HL-60/S4 (cell line): Measurements from ENCODE around the gene TBC1D22A.
"Not testable (repeated sequence)": the region's sequence is repeated elsewhere in the genome, so short reads cannot be mapped to it uniquely, and the experiment has no call there.

Experiments
- in situ Hi-C: fragments of 300-500 bp; cut with MboI; formaldehyde crosslinking; loops from 2 replicates; pipeline ENCODE4 v1.14.3; 2022; ENCODE audit warnings: low sequenced_read_pairs

Gene TBC1D22A

DNA sequence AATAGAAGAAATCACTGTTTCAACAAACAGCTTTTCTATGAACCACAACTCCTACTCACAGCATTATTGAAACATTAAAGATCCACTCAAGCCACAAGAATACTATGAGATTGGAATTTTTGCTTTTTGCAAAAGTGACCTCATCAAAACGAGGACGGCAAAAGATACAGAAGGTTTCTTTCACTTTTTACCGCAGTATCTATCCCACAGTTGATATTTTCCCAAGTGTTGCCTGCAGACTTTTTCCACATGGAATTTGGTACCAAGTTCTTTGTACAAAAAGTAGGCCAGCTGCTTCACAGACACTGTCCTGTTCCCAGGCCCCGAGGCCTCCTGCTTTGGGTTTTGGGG lies 204.0 kb downstream of the TBC1D22A start:
- in situ Hi-C loops, result no loop called here

GRCh38 chr22:46966846-46967245 lies 204.4 kb downstream of the TBC1D22A start:
- in situ Hi-C loops, result no loop called here

DNA sequence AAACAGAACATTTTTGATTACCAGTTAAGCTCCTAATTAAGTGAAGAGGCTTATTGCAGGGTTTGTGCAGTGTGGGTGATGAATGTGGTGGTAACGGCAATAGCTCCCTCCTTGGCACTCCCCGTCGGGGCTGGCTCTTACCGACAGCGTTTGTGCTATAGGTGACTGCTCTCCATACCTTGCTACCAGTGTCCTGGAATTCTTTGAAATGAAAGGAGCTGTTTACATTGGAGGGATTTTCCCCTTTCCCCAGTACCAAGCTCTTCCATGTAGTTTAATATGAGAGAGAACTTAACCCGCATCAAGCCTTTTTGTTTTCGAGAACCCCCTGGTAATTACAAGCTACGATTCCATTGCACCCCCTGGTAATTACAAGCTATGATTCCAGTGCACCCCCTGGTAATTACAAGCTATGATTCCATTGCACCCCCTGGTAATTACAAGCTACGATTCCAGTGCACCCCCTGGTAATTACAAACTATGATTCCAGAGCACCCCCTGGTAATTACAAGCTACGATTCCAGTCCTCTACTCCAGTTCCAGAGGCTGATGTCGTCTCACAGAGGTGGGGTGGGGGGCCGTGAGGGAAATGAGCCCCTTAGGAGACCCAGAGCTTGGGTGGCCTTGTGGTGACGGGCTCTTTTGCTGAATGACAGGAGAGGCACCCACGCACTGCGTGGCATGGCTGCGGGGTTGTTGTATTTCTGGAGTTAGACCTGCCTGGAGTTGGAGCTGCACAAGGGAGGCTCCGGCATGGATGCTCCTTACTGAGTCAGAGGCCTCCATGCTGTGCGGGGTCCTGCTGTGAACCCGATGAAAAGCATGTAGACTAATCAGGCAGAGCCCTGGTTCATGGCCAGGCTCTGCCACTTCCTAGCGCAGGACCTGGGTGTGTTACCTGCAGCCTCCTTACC lies 205.3 kb downstream of the TBC1D22A start:
- in situ Hi-C loops, result no loop called here

DNA sequence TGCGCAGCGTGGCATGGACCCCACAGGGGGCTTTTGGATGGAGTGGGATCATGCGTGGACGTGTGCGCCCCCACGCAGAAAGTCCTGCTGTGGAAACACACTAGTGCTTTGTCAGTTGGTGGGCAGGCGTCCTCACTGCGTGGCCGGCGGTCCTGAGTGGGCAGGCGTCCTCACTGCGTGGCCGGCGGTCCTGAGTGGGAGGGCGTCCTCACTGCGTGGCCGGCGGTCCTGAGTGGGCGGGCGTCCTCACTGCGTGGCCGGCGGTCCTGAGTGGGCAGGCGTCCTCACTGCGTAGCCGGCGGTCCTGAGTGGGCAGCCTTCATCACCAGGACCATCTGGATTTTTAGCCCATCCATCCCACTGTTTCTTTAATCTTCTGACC lies 205.9 kb downstream of the TBC1D22A start:
- in situ Hi-C loops, result no loop called here

DNA sequence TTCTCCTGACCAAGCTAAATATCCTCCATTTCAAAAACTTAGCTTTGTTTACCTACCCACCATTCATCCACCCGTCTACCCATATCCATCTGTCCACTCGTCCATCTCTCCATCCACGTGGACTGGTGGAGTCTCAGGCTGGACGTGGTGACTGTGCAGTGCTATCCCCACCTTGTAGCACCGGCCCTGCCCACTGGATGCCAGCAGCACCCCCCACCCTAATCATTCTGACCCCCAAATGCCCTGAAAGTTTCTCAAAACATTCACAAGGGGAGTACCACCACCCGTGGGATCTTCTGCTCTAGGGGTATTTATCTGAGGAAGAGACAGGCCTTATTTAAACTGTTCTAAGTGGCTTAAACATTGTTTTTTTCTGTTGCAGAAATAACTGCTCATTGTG lies 206.4 kb downstream of the TBC1D22A start:
- in situ Hi-C loops, result no loop called here

DNA sequence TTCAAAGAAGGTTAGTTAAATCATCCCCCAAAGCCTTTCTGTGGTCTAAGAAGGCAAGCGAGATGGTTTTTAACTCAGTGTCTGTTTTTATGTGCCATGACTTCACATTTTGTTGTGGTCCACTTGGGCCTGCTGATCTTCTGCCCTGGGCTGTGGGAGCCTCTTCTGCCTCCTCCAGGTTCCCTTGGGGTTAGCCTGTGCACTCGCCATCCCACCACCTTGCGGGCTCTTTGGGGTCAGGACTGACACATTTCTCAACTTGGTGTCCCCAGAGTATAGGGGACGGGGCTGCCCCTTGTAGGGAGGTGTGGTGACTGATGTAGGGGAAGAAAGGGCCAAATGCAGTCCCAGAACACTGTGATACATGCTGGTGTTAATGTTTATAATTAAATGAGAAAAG lies 207.0 kb downstream of the TBC1D22A start:
- in situ Hi-C loops, result no loop called here

GRCh38 chr22:46969961-46970360 lies 207.5 kb downstream of the TBC1D22A start:
- in situ Hi-C loops, result no loop called here

DNA sequence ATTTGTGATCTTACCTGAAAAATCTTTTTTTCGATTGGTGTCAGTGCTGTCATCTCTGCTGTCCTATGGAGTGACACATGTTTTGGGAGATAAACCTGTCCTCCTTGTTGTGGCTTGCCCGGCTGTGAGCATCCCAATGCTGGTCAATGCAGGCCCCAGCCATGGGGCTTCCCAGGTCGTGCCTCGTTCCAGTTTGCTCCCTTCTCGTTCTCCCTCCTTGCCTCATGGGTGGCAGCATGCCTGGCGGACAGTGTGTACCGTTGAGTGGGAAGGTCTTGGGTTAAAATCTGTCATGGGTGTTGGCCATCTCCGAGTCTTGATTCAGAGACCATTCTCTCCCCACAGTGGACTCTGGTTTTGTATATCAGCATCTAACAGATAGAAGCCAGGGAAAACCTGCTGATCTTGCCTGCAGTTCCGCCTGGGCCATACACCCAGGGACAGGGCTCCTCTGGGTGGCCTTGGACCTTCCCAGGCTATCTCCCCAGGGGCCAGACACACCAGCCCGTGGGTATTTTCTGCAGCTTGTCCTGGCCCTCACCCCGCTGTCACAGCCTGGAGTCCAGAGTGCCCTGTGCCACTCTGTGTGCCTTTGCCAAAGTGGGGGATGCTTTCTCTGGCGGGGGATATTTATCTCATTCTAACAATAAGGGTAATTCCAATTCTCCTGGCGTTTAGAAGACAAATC lies 208.1 kb downstream of the TBC1D22A start:
- in situ Hi-C loops, result no loop called here

- in situ Hi-C loops, result no loop called here
These were observed 208.8 kb downstream of the TBC1D22A start for GRCh38 chr22:46971099-46971763.

DNA sequence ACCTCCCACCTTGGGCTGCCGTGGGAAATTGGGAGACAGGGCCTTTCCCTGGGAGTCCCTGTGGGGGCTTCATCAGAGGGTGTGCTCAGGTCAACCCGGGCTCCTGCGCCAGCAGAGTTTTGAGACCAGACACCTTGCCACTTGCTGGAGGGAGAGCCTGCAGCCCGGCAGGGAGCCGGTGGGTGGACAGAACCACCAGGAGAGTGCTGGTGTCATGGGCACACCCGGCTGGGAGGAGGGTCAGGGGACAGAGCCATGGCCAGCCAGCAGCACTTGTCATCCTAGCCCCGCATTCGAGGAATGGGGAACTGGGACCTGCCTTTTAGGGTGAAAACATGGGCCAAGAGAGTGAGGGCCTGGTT lies 209.3 kb downstream of the TBC1D22A start:
- in situ Hi-C loops, result no loop called here

GRCh38 chr22:46972256-46972655 lies 209.8 kb downstream of the TBC1D22A start:
- in situ Hi-C loops, result no loop called here

DNA sequence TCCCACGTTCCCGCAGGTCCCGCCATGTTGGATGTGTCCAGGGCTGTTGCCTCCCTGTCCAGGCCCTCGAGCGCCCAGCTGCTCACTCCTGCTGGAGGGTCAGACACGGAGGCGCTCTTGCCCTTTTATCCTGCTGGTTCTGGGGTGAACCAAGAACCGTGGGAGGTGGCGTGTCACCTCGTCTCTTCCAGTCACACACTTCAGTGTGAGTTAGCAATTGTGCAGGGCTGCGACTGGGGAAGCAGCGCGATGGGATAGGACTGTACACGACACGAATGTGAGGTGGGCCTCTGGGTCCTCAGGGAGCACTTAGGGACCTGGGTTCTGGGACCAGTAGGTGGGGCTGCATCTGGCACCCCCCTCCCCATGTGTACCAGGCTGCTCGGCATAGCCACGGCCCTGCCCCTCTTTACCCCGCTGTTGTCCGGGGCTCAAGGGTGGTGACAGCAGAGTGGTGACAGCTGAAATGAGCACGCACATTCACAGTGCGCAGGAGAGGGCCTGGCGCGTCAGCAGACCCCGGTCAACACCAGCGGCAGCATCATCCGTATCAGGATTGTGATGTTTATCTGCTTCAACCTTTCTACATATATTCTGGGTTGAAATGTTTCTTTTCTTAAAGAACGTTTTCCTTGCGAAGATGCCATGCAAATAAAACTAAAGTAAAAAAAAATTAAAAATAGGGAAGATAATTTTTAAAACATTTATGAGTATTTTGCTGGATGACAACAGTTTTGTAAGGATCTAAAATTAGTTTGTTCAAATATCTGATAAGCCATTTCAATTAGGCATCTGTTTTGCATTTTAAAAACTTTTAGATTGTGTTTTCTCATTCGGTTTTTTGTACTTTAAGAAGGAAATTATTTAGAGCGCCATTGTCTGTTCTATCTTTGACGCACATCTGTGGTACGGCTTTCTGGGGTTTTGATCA lies 210.7 kb downstream of the TBC1D22A start:
- in situ Hi-C loops, result no loop called here

- in situ Hi-C loops, result no loop called here
These were observed 211.6 kb downstream of the TBC1D22A start for GRCh38 chr22:46974077-46974476.

DNA sequence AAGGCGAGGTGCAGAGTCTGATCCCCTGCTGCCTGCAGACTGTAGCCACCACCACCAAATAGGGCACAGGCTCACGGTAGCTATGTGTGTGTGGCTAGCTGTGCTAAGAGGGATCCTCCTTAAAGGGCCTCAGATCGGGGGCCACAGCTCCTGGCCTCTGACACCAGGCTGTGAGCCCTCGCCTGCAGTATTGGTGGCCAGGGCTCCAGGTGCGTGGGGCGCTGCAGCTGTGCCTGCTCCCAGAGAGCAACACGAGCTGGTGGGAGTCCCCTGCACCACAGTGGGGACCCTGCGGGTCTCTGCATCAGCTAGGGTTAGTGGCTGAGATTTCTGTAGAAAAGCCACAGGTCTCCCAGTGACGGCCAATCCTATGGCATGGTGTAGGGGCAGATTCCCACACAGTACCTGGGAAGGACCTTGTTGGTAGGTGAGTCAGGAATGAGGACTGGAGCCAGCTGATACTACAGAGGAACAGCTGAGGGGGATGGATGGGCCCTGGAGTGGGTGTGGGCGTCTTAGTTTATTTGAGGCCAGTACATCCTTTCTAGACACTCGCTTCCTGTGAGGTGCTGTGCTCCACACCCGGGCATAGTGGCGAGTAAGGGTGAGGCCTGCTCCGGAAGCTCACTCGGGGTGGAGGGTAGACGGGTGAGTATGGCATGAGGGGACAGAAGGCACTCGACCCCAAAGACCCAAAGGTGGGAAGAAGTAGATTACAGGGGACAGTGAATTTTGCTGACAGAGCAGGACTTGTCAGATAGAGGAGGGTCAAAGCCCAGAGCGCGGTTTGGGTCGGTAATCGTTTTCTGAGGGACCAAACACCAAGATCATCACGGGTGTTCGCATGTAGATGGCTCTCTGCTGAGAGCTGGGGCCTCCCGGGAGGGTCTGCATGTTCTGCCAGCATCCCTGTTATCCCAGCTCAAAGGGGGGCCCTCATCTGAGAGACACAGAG lies 212.5 kb downstream of the TBC1D22A start:
- in situ Hi-C loops, result no loop called here

GRCh38 chr22:46976143-46976542 lies 213.7 kb downstream of the TBC1D22A start:
- in situ Hi-C loops, result no loop called here

DNA sequence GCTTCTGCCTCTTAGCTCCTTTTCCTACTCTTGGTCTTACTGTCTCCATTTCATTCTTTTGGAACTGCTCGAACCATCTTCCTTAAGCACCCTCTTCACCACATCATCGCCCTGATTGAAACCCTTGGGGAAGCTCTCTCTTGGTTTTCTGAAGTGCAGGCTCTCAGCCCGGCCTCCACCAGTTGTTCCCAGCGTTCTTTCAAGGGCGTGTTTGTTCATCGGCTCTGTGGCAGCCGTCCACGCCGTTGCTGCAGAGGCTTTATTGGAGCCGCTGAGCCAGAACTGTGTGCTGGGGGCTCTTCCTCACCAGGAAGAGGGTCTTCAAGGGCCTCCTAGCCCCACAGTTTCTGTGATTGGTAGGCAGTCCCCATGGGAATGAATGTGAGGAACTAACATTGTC lies 214.1 kb downstream of the TBC1D22A start:
- in situ Hi-C loops, result no loop called here

GRCh38 chr22:46977656-46978343 lies 215.3 kb downstream of the TBC1D22A start:
- in situ Hi-C loops, result no loop called here

- in situ Hi-C loops, result not testable (repeated sequence)
These were observed 216.2 kb downstream of the TBC1D22A start for GRCh38 chr22:46978668-46979067.

GRCh38 chr22:46979506-46979905 lies 217.1 kb downstream of the TBC1D22A start:
- in situ Hi-C loops, result no loop called here
